Measurements from ENCODE around the gene ZNF518A. TPM values are rescaled to one million over a fixed set of nuclear protein-coding genes. Genes with fewer than 3 reads are reported as not detected.
A peak's percentile ranks its signal among the peaks of the same experiment; 100 is the strongest.

Gene ZNF518A
- total and polyA plus RNA-seq, 2 of the 13 experiments (the other 11 are each of a cell fraction or from before 2014, with no cell fraction given), result 21.7 to 37.1 TPM

GRCh38 chr10:96130326-96130995, 364 bp downstream of the ZNF518A start (continued):
- TF ChIP-seq TFDP1 (CRISPR knock-in tag; IDR thresholded peaks at IDR 0.05; ENCODE audit: borderline replicate concordance), result peak; percentile 84; the same call in 1 of the 2 replicates
- TF ChIP-seq SMAD3 (CRISPR knock-in tag; IDR thresholded peaks at IDR 0.05), result 0 out of 2 replicates have a peak, but pooled peaks have one; percentile 11
- no peak for TF ChIP-seq HBP1 (CRISPR knock-in tag; IDR thresholded peaks at IDR 0.05; ENCODE audit: low read depth)
- 0 out of 2 replicates have a peak, but pooled peaks have one; percentile 5 for TF ChIP-seq EEA1 (CRISPR knock-in tag; IDR thresholded peaks at IDR 0.05; ENCODE audit: borderline replicate concordance)
- no peak for TF ChIP-seq SIX1 (CRISPR knock-in tag; IDR thresholded peaks at IDR 0.05; ENCODE audit: borderline replicate concordance)
- TF ChIP-seq TEAD3 (CRISPR knock-in tag; optimal IDR thresholded peaks at IDR 0.05; ENCODE audit: borderline replicate concordance), result peak; percentile 15
- no peak for TF ChIP-seq ZNF776 (CRISPR knock-in tag; IDR thresholded peaks at IDR 0.05)
- TF ChIP-seq FOXK2 (IDR thresholded peaks at IDR 0.05), result no peak
- TF ChIP-seq ZBTB33 (CRISPR knock-in tag; IDR thresholded peaks at IDR 0.05), result peak; percentile 5; the same call in 1 of the 2 replicates
- TF ChIP-seq SKIL (CRISPR knock-in tag; IDR thresholded peaks at IDR 0.05; ENCODE audit: borderline replicate concordance), result no peak
- no peak; the same call in 1 of the 2 replicates for TF ChIP-seq MTA1 (CRISPR knock-in tag; IDR thresholded peaks at IDR 0.05; ENCODE audit: borderline replicate concordance)
- TF ChIP-seq ETS1 (CRISPR knock-in tag; IDR thresholded peaks at IDR 0.05), result no peak
- TF ChIP-seq CSRNP1 (CRISPR knock-in tag; IDR thresholded peaks at IDR 0.05), result peak; percentile 65; the same call in 1 of the 2 replicates
- TF ChIP-seq IKZF4 (CRISPR knock-in tag; IDR thresholded peaks at IDR 0.05; ENCODE audit: borderline replicate concordance, low read depth, not compliant biosample characterization), result peak; percentile 75
- TF ChIP-seq TBP (CRISPR knock-in tag; IDR thresholded peaks at IDR 0.05), result no peak
- TF ChIP-seq FOXO4 (CRISPR knock-in tag; conservative IDR thresholded peaks at IDR 0.05), result 0 out of 2 replicates have a peak, but pooled peaks have one; percentile 75
- TF ChIP-seq ZFP41 (CRISPR knock-in tag; IDR thresholded peaks at IDR 0.05; ENCODE audit: borderline replicate concordance), result peak; percentile 32; the same call in 1 of the 2 replicates
